ENCODE results near the gene HEATR9.

HEATR9 gene

DNA sequence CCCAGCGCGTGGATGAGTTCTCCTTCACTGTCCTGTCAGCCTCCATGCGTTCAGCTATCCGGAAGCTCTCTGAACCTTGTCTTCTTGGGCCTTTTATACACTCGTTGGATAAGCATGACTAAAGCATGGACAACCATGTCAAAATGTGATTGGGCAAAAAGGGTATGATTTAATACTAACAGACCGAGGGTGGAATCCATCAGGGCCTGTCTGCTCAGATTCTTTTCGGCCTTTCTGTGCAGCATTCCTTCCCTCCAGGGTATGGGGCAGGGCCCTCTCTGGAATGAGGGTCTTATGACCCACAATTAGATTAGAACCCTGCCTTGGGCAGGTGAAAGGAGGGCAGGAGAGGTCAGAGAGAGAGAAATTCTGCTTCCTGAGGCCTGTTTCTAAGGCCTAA is 25.5 kb upstream of the HEATR9 start:
- no peak for DNase-seq (ENCODE audit: low read depth)

- no peak for DNase-seq (ENCODE audit: low read depth)
Observed at GRCh38 chr17:35893751-35894150, 25.1 kb upstream of the HEATR9 start.

DNA sequence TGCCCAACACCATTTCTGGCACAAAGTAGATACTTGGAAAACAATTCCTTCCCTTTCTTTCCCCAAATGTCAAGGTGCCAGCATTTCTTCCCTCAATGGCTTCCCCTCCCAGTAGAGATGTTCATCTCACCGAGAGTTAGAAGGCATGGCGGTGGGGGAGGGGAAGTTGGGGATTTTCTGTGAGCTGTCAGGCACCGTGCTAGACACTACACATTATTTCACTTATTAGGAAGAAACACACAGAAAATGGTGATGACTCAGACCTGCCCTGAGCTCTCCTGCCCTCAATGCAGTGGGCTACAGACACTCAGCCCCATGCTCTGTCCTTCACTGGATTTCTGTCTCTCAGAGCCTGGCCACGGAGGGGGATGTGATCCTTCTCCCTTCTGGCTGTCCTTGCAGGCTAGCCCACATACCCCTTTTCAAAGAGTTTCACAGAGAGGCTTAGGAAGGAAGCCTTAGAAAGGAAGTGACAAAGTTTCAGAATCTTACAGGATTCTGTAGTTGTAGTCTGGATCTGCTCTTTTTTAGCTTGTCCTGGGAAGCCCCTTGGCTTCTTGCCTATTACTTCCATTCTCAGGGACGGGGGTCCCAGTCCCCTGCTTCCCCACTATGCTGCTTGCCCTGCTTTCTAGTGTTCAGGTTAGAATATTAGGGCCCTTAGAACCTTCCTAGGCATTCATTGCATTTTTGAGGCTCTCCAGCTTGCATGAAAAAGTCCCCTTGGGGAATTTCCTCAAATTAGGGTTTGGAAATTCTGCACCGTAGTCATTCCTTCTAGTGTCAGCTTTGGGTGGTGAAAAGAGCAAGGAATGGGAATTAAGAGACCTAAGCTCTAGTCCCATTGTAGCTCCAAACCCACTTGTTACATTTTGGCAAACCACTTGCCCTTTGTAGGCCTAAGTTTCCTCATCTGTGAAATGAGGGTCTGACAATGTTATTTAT is 23.7 kb upstream of the HEATR9 start:
- no peak for DNase-seq (ENCODE audit: low read depth)

DNA sequence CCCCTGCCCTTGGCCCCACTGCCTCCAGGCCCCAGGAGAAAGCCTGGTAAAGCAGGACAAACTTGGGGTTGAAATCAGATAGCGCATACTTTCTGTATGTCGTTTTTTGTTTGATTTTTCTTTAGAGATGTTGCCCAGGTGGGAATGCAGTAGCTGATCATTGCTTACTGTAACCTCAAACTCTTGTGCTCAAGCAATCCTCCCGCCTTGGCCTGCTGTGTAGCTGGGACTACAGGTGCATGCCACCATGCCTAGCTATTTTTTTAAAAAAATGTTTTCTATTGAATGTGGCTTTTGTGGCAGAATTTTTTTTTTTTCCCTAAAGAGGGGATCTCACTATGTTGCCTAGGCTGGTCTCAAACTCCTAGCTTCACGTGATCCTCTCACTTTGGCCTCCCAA is 22.6 kb upstream of the HEATR9 start:
- DNase-seq (ENCODE audit: low read depth) = no peak

DNA sequence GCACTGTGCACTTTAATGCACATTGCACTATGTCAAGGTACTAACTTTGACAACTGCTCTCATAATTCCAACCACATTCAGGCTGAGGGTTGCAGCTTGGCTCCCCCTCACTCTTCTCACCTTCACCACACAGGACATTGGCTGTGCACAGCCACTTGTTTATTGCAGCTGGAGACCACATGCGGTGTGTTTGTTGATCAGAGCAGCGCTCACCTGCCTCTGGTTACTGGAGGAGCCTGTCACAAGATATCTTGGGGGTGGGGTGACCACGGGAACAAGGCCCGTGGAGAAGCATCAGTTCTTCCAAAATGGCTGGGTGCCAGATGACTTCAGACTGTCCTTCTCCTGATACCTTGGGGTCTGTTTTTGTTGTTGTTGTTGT is 22.1 kb upstream of the HEATR9 start:
- DNase-seq (ENCODE audit: low read depth) = no peak

GRCh38 chr17:35889818-35890773 is 21.4 kb upstream of the HEATR9 start:
- peak; percentile 61 for DNase-seq (ENCODE audit: low read depth)

- DNase-seq (ENCODE audit: low read depth) = no peak
Observed at GRCh38 chr17:35889241-35889640, 20.6 kb upstream of the HEATR9 start.

GRCh38 chr17:35879773-35880654 is 11.3 kb upstream of the HEATR9 start, which contains the start of gene CCL5:
CCL5 (minus strand) TSS chr17:35880360.
- no peak for DNase-seq (ENCODE audit: low read depth)

- DNase-seq (ENCODE audit: low read depth) = no peak
Observed at GRCh38 chr17:35878361-35878760, 9.7 kb upstream of the HEATR9 start.

DNA sequence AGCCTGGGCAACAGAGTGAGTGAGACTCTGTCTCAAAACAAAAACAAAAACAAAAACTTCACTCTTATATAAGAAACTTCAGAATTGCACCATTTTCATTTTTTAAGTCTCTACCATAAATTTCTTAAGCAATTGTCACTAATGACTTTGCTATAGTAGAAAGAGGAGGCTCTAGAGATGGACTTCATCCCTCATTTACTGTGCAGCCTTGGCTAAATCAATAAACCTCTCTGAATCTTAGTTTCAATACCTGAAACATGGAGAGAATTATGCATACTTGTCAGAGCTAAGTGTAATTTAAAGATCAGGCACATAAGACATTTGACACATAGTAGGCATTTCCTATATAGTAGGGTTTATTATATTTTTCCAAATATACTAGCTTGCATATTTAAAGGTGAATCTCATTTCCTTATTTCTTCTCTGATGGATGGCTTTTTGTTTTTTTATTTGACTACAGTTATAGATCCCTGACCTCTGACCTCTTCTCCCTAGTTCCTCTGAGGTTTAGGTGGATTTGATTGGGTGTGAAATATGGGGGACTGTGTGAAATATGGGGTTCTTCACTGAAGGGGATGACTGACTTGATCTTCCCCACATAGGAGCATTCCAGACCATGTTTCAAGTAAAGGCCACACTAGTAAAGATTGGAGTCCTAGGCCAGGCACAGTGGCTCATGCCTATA is 8.8 kb upstream of the HEATR9 start:
- DNase-seq (ENCODE audit: low read depth) = no peak

DNA sequence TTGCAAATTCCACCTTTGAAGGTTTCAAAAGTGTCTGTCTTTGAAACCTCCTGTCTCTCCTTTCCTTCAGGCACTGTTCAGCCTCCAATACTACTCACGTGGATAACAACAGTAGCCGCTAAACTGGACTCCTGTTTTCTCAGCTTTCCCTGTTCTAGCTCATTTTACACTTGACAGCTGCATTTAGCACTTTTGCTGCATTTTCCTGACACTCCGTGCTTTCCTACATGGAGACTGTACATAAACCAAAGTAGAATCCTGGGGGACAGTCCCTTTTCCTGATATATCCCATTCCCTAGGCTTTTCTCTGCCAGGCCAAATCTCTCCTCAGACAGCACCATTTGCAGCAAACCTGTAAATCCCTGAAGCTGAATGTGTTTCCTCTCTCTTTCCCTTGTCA is 7.8 kb upstream of the HEATR9 start:
- DNase-seq (ENCODE audit: low read depth) = no peak

DNA sequence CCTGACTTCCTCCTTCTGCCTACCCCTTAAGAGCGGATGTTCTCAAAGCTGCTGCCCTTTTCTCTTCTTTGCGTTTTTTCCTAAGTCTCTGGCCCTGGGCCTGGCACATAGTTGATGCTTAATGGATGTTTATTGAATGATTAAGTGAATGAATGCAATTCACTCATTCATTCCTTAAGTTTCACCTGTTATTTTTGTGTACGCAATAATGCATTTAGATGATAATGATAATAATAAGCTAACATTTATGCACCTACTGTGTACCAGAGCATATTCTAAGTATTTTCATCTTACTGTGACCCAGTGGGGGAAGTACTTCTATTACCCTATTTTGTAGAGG is 7.1 kb upstream of the HEATR9 start:
- DNase-seq (ENCODE audit: low read depth) = no peak

DNA sequence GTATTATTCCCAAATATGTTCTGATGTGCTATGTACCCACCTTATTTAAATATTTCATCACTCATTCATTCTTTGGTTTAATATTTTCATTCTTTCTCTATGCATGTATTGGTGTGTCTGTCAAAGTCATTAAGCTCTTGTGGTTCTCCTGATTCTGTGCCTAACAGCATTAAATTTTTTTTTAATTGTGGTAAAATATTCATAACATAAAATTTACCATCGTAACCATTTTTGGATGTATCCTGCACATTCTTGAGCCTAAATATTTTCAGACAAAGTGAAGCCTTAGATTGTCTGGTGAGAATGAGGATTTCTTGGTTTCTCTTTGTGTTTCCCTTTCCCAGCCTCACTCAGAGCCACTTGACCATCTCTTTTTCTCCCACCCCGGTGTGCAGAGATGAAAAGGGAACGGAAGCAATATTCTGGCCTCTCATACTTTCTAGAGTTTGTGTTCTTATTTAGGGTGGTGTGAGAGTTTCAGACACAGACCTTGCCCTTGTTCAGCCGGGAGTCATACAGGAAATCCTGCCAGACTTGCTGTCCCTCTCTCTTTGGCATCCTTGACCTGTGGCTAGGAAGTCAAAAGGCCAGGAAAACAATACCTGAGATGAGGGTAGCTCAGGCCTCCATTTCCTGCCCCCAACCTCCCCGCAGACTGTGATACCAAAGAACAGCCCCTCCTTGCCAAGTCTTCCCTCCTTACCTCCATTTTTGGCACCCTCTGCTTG is 6.5 kb upstream of the HEATR9 start:
- DNase-seq (ENCODE audit: low read depth) = no peak

DNA sequence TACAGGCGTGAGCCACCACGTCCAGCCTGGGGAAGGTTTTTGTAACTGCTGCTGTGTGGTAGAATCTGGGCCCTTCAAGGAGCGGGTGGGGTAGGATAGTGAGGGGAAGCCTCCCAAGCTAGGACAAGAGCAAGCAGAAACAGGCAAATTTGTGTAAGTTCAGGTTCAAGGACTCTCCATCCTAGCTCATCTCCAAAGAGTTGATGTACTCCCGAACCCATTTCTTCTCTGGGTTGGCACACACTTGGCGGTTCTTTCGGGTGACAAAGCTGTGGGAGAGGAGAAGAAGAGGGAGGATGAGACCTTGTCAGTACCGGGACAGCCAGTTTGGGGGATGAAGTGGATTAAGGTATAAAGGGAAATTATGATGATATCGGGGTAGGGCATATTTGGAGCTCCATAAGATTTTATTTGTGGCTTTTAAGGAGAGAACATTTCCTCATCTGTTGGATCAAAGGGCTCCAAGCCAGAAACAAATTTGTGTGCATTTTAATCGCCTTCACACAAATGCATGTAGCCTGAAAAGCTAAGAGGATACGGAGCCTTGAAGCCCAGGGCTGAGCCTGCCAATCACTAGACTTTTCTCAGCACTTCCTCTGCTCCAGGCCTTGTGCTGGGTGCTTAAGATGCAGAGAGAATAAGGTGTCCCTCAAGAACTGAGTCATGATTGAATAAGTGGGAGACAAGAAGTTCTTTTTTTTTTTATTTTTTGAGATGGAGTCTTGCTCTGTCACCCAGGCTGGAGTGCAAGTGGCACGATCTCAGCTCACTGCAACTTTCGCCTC is 3.7 kb upstream of the HEATR9 start:
- DNase-seq (ENCODE audit: low read depth) = no peak

- DNase-seq (ENCODE audit: low read depth) = no peak
Observed at GRCh38 chr17:35870906-35871819, 2.5 kb upstream of the HEATR9 start.

GRCh38 chr17:35867574-35867973 is 1.1 kb downstream of the HEATR9 start:
- no peak for DNase-seq (ENCODE audit: low read depth)

- DNase-seq (ENCODE audit: low read depth) = no peak
Observed at GRCh38 chr17:35866341-35866950, 2.2 kb downstream of the HEATR9 start.

Measured in non-pigmented ciliary epithelial cell (primary cell).